GM21528 (cell line): ENCODE measurements around the gene ATP6AP1.
A peak's percentile ranks its signal among the peaks of the same experiment; 100 is the strongest.

Source experiments
- ATAC-seq: cut with Tn5 transposase; IDR thresholded peaks from one replicate; pipeline ENCODE4 v1.9.1; 2021; ENCODE audit warnings: mild to moderate bottlenecking, moderate library complexity; ENCODE audit not compliant: unreplicated experiment, low FRiP score

Gene ATP6AP1

GRCh38 chrX:154426916-154427770 is 1.3 kb upstream of the ATP6AP1 start:
- no peak for ATAC-seq

DNA sequence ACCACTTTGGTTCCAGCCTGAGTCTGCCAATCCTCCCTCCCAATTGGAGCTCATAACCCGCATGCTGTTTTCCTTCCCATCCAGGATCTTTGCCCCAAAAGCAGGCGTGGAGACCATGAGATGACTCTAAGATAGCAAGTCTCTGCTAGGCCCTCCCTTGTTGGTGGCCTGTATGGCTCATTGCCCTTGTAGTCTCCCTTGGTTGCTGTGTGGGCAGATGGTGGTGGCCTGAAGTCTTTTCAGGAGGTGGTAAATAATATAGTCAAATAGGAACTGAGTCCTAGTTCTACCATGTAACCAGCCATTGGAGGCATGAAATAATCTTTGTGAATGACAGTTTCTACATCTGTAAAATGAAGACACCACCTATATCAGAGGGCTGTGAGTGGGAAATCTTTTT is 1.2 kb downstream of the ATP6AP1 start:
- no peak for ATAC-seq

DNA sequence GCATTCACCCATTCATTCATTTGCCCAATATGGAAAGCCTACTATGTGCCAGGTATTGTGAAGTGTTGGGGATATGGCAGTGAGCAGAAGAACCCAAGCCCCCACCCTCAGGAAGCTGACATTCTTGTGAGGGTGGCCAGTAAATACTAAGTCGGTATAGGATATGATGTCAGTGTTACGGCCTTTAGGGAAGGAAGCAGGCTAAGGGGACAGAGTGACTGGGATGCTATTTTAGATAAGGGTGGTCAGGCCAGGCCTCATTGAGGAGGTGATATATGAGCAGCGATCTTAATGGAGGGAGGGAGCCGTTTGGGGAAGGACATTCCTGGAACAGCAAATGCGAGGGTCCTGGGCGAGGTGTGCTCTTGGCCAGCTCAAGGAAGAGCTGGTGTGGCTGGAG is 2.0 kb downstream of the ATP6AP1 start:
- no peak for ATAC-seq

DNA sequence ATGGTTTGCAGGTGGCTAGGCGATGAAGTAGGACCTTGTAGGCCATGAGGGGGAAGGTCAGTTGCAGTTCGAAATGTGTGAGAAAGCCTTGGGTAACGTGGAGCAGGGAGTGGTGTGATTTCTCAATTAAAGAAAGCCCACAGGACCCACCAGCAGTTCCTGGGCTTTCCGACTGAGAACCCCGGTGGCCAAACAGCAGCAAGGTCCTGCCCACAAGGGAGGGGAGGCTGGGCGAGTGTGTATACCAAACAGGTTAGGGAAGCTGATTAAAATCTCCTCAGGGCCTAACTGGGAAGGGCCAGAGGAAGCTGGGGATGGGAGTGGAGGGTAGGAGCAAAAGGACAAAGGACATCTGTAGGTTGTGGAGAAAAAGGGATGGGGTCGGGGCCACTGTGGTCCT is 2.4 kb downstream of the ATP6AP1 start:
- no peak for ATAC-seq

GRCh38 chrX:154431341-154431740 is 2.9 kb downstream of the ATP6AP1 start:
- ATAC-seq, result no peak

DNA sequence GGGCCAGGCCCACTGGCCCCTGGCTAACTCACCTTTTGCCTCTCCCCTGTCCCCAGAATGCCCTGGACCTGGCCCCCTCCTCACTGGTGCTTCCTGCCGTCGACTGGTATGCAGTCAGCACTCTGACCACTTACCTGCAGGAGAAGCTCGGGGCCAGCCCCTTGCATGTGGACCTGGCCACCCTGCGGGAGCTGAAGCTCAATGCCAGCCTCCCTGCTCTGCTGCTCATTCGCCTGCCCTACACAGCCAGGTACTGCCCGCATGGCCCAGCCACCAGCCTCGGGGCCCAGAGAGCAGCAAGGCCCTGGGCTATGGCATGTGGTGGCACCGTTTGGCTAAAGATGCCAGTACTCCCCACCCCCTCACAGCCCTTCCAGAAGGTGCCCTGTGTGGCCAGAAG is 3.7 kb downstream of the ATP6AP1 start:
- ATAC-seq, result no peak

DNA sequence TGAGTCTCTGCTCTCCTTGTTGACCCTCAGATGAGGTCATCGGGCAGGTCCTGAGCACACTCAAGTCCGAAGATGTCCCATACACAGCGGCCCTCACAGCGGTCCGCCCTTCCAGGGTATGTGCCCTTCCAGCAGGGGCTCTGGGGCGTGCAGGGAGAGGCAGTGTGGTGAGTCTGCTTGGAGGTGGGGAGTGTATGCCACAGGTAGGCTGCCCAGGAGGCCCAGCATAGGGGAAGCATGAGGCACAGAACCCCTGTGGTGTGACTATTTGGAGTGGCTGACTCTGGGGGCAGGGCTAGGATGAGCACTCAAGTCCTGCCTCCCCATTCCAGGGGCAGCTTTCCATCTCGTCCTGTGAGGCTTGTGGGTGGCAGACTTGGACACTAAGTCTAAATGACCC is 5.1 kb downstream of the ATP6AP1 start:
- ATAC-seq, result no peak

- ATAC-seq, result no peak
Measured at GRCh38 chrX:154434394-154435168, 6.1 kb downstream of the ATP6AP1 start.

- no peak for ATAC-seq
Measured at GRCh38 chrX:154435171-154435733, 6.8 kb downstream of the ATP6AP1 start.

DNA sequence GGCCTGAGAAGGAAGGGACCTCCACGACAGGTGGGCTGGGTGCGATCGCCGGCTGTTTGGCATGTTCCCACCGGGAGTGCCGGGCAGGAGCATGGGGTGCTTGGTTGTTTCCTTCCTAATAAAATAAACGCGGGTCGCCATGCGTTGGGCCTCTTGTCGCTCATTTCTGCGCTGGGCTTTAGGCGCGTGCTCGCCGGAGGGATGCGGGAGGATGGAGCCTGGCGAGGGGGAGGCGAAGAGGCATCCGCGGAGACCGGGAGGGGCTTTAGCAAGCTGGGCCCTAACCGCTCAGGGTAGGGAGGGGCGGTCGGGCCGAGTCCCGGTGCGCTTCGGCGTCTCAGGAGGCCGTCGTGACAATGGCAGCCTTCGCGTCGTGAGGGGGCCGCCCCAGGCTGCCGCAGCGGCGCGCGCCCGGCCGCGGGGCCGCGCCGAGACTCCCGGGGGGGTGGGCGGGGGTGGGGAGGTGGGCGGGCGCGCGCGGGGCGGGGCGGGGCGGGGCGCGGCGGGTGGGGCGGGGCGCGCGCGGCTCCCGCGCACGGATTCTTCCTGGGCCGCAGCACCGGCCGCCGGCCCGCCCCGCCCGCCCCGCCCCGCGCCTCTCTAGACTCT is 8.0 kb downstream of the ATP6AP1 start:
- ATAC-seq, result no peak

DNA sequence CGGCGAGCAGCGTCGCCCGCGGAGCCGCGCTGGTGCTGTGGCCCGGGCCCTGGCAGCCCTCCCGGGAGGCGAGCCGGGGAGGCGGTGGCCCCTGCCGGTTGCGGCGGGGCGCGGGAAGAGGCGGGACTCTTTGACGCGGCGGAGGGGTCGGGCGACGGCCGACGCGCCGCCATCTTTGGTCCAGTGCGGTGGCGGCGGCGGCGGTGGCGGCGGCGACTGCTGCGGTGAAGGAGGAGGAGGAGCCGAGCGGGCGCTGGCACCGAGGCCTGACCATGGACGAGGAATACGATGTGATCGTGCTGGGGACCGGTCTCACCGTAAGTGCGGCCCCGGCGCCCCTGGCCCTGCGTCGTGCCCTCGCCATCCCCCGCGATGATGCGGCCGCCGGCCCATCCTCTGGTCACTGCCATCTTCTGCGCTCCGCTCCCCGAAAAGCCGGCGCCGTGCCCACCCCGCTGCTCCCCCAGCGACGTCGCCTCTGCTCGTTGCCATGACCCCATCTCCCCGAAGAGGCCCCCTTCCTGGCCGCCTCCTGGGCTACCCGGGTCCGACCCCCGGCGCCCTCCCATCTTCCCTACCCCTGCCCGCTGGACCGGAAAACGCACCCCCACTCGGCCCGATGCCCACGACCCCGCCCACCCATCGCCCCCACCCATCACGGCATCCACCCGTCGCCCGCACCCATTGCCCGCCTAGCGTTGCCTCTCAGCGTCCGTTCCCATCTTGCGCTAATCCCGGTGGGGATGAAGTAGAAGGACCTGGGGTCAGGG is 8.7 kb downstream of the ATP6AP1 start, which contains the start of gene GDI1:
Gene GDI1, plus strand, starts transcription at position 172 of the 770 bp plus-strand sequence. Its CDS starts 101 bp downstream, at position 273.
- ATAC-seq, result no peak

GRCh38 chrX:154437971-154438893 is 9.8 kb downstream of the ATP6AP1 start:
- no peak for ATAC-seq

DNA sequence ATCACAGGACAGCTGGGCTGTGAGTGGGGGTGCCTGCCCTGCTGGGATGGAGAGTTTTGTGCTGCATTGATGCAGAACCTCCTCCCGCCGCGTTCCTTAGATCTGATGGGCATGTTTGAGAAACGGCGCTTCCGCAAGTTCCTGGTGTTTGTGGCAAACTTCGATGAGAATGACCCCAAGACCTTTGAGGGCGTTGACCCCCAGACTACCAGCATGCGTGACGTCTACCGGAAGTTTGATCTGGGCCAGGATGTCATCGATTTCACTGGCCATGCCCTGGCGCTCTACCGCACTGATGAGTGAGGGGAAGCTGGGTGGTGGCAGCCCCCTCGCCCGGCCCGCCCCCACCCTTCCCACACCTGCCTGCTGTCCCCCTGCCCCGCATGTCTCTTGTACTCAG is 11.4 kb downstream of the ATP6AP1 start:
- no peak for ATAC-seq

DNA sequence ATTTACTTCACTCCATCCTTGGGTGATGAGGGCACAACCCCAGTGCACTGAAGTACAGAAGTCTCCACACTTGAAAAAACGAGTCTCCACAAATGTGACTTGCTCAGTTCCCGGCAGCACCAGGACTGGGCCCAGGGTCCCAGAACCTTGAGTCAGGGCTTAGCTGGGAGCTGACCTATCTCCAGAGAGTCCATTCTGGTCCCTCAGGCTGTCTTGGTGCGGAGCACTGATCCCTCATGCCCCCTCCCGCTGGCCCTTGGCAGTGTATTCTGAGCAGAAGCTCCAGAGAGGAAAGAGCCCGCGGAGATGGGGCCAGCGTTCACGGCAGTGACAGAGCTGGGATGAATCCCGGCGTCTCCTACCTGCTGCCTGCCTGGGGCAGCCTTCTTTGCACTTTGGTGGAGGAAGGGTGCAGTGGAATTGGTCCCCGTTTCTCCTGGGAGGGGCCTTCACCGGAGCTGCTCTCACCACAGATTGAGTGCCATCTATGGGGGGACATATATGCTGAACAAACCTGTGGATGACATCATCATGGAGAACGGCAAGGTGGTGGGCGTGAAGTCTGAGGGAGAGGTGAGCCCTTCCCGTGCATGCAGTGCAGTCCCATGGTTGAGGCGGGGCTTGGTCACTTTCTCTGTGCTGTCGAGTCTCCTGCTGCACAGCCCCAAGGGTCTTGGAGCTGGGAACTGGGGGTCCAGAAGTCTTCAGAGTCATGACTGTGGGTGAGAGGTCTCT is 12.3 kb downstream of the ATP6AP1 start:
- no peak for ATAC-seq

DNA sequence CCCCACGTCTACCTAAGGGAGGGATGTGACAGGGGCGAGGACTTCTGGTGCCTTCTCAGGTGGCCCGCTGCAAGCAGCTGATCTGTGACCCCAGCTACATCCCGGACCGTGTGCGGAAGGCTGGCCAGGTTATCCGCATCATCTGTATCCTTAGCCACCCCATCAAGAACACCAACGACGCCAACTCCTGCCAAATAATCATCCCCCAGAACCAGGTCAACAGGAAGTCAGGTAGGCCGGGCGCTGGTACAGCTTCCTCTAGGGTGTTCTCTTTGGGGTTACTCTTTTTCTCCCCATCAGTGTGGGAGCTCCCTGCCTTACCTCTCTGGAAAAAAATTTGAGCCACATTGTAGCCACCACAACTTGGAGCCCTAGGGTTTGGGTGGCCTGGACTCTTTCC is 13.1 kb downstream of the ATP6AP1 start:
- no peak for ATAC-seq

GRCh38 chrX:154441984-154442707 is 13.7 kb downstream of the ATP6AP1 start:
- no peak for ATAC-seq

DNA sequence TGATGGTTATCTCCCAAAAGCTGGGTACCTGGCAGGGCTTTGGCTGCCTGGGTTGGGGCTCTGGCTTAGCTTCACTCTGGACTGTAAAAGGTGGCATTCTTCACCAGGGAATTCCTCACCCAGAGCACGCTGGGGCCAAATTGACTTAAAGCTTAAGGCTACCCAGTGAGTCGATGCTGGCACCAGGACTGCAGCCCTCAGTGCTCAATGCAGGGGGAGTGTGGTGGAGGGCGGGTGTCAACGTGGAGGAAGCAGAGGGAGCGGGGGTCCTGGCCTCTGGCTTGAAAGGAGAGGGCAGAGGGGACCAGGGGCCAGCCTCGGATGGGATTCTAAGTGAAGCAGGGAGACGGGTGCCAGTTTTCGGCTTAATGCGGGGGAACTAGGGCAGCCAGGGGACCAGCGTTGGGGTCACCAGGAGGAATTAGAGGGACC is 15.0 kb downstream of the ATP6AP1 start:
- ATAC-seq, result peak; percentile 13
